Measurements from ENCODE around the gene ANXA11. TPM values are rescaled to one million over a fixed set of nuclear protein-coding genes. Genes with fewer than 3 reads are reported as not detected.
"Not testable (repeated sequence)": the region's sequence is repeated elsewhere in the genome, so short reads cannot be mapped to it uniquely, and the experiment has no call there.

The ANXA11 gene
- total RNA-seq, 2 experiments from 2014 or later: 153 to 159 TPM

GRCh38 chr10:80252296-80252887, 47.1 kb upstream of the ANXA11 start:
- Mint-ChIP-seq H3K4me3 (no peak overlapping the region), H3K9me3 (no peaks in the 10 kb centered on the region), H3K27ac (no peak overlapping the region), H3K4me1 (ENCODE audit: low read depth) (no peaks in the 10 kb centered on the region), H3K36me3 (ENCODE audit: low read depth) (no peaks in the 10 kb centered on the region), H3K27me3 (no peaks in the 10 kb centered on the region)
- Histone ChIP-seq H3K9me3 (ENCODE audit: control insufficient read depth in 1 of 2, insufficient read depth in 1 of 2, low read length in 2 of 2) (no peaks in the 10 kb centered on the region), H3K4me1 (ENCODE audit: insufficient read depth, low read length) (no peaks in the 10 kb centered on the region), H3K27me3 (ENCODE audit: control insufficient read depth in 1 of 2, insufficient read depth in 2 of 2, low read length in 2 of 2) (no peaks in the 10 kb centered on the region), H3K27ac (ENCODE audit: low read depth in 1 of 2, low read length in 2 of 2) (no peak overlapping the region), H3K36me3 (ENCODE audit: insufficient read depth, low read length) (no peaks in the 10 kb centered on the region), H3K4me3 (ENCODE audit: low read length) (no peak overlapping the region)
- ChIA-PET CTCF (no interaction called here), POLR2A (no interaction called here)
- ATAC-seq (ENCODE audit: poor library complexity): no peak
- no peak for TF ChIP-seq CTCF (IDR thresholded peaks at IDR 0.05)
- no peak for DNase-seq
- intact Hi-C loops (cut with DNase I, micrococcal nuclease): loop anchor here in 1 of 2 experiments (10.0 kb wide), 1 partner anchor 688 kb away; the partner anchor contains the start of gene SFTPA2

- POLR2A ChIA-PET; H3K4me1 Mint-ChIP-seq (ENCODE audit: low read depth); H3K9me3 ChIP-seq (ENCODE audit: control insufficient read depth in 1 of 2, insufficient read depth in 1 of 2, low read length in 2 of 2); H3K4me1 ChIP-seq (ENCODE audit: insufficient read depth, low read length); H3K27me3 Mint-ChIP-seq; DNase-seq; H3K36me3 ChIP-seq (ENCODE audit: insufficient read depth, low read length); ATAC-seq (ENCODE audit: poor library complexity); H3K27me3 ChIP-seq (ENCODE audit: control insufficient read depth in 1 of 2, insufficient read depth in 2 of 2, low read length in 2 of 2); CTCF ChIA-PET; H3K4me3 Mint-ChIP-seq; H3K36me3 Mint-ChIP-seq (ENCODE audit: low read depth); H3K9me3 Mint-ChIP-seq; H3K27ac Mint-ChIP-seq; H3K4me3 ChIP-seq (ENCODE audit: low read length); H3K27ac ChIP-seq (ENCODE audit: low read depth in 1 of 2, low read length in 2 of 2): not testable (repeated sequence)
- intact Hi-C loops (cut with DNase I, micrococcal nuclease): loop anchor here in 1 of 2 experiments (10.0 kb wide), 1 partner anchor 687 kb away; the partner anchor contains the start of gene SFTPA2
Measured at GRCh38 chr10:80251703-80252280, 46.5 kb upstream of the ANXA11 start.

GRCh38 chr10:80250399-80250798, 45.1 kb upstream of the ANXA11 start:
- CTCF ChIA-PET; H3K9me3 ChIP-seq (ENCODE audit: control insufficient read depth in 1 of 2, insufficient read depth in 1 of 2, low read length in 2 of 2); H3K27ac Mint-ChIP-seq; H3K4me3 Mint-ChIP-seq; ATAC-seq (ENCODE audit: poor library complexity); H3K4me1 ChIP-seq (ENCODE audit: insufficient read depth, low read length); H3K4me1 Mint-ChIP-seq (ENCODE audit: low read depth); H3K4me3 ChIP-seq (ENCODE audit: low read length); H3K9me3 Mint-ChIP-seq; H3K36me3 ChIP-seq (ENCODE audit: insufficient read depth, low read length); H3K27me3 ChIP-seq (ENCODE audit: control insufficient read depth in 1 of 2, insufficient read depth in 2 of 2, low read length in 2 of 2); H3K27me3 Mint-ChIP-seq; POLR2A ChIA-PET; DNase-seq; H3K27ac ChIP-seq (ENCODE audit: low read depth in 1 of 2, low read length in 2 of 2); H3K36me3 Mint-ChIP-seq (ENCODE audit: low read depth): not testable (repeated sequence)
- intact Hi-C loops (cut with DNase I, micrococcal nuclease): loop anchor here in 1 of 2 experiments (10.0 kb wide), 1 partner anchor 686 kb away; the partner anchor contains the start of gene SFTPA2

GRCh38 chr10:80249906-80250305, 44.6 kb upstream of the ANXA11 start:
- CTCF ChIA-PET; H3K36me3 Mint-ChIP-seq (ENCODE audit: low read depth); H3K4me3 ChIP-seq (ENCODE audit: low read length); H3K9me3 ChIP-seq (ENCODE audit: control insufficient read depth in 1 of 2, insufficient read depth in 1 of 2, low read length in 2 of 2); ATAC-seq (ENCODE audit: poor library complexity); H3K4me1 ChIP-seq (ENCODE audit: insufficient read depth, low read length); POLR2A ChIA-PET; H3K36me3 ChIP-seq (ENCODE audit: insufficient read depth, low read length); H3K4me3 Mint-ChIP-seq; H3K27me3 Mint-ChIP-seq; H3K4me1 Mint-ChIP-seq (ENCODE audit: low read depth); H3K27ac Mint-ChIP-seq; H3K9me3 Mint-ChIP-seq; H3K27me3 ChIP-seq (ENCODE audit: control insufficient read depth in 1 of 2, insufficient read depth in 2 of 2, low read length in 2 of 2); H3K27ac ChIP-seq (ENCODE audit: low read depth in 1 of 2, low read length in 2 of 2); DNase-seq: not testable (repeated sequence)
- intact Hi-C loops (cut with DNase I, micrococcal nuclease): loop anchor here in 1 of 2 experiments (10.0 kb wide), 1 partner anchor 685 kb away; the partner anchor contains the start of gene SFTPA2

GRCh38 chr10:80247611-80248010, 42.3 kb upstream of the ANXA11 start:
- peaks cover 11% of the 10 kb centered on the region for H3K27me3 Mint-ChIP-seq
- H3K27me3 ChIP-seq (ENCODE audit: control insufficient read depth in 1 of 2, insufficient read depth in 2 of 2, low read length in 2 of 2); H3K9me3 ChIP-seq (ENCODE audit: control insufficient read depth in 1 of 2, insufficient read depth in 1 of 2, low read length in 2 of 2); H3K4me1 ChIP-seq (ENCODE audit: insufficient read depth, low read length); H3K4me3 Mint-ChIP-seq; CTCF ChIA-PET; DNase-seq; H3K27ac ChIP-seq (ENCODE audit: low read depth in 1 of 2, low read length in 2 of 2); H3K4me1 Mint-ChIP-seq (ENCODE audit: low read depth); H3K27ac Mint-ChIP-seq; ATAC-seq (ENCODE audit: poor library complexity); H3K4me3 ChIP-seq (ENCODE audit: low read length); H3K9me3 Mint-ChIP-seq; POLR2A ChIA-PET; H3K36me3 Mint-ChIP-seq (ENCODE audit: low read depth); intact Hi-C loops (cut with DNase I, micrococcal nuclease); H3K36me3 ChIP-seq (ENCODE audit: insufficient read depth, low read length): not testable (repeated sequence)

GRCh38 chr10:80244371-80244770, 39.0 kb upstream of the ANXA11 start:
- ATAC-seq (ENCODE audit: poor library complexity); H3K4me3 Mint-ChIP-seq; H3K27ac ChIP-seq (ENCODE audit: low read depth in 1 of 2, low read length in 2 of 2); POLR2A ChIA-PET; DNase-seq; H3K36me3 Mint-ChIP-seq (ENCODE audit: low read depth); H3K9me3 Mint-ChIP-seq; H3K27ac Mint-ChIP-seq; H3K4me1 ChIP-seq (ENCODE audit: insufficient read depth, low read length); H3K4me3 ChIP-seq (ENCODE audit: low read length); H3K9me3 ChIP-seq (ENCODE audit: control insufficient read depth in 1 of 2, insufficient read depth in 1 of 2, low read length in 2 of 2); H3K36me3 ChIP-seq (ENCODE audit: insufficient read depth, low read length); H3K4me1 Mint-ChIP-seq (ENCODE audit: low read depth); CTCF ChIA-PET; intact Hi-C loops (cut with DNase I, micrococcal nuclease); H3K27me3 ChIP-seq (ENCODE audit: control insufficient read depth in 1 of 2, insufficient read depth in 2 of 2, low read length in 2 of 2): not testable (repeated sequence)
- H3K27me3 Mint-ChIP-seq: peaks cover 11% of the 10 kb centered on the region

Measured in CD4-positive, alpha-beta T cell (primary cell).